H9 (cell line): ENCODE results near the gene PSMG2. TPM values are rescaled to one million over a fixed set of nuclear protein-coding genes. Genes with fewer than 3 reads are reported as not detected.

Experiments used
- DNase-seq: peaks from one replicate; pipeline ENCODE4 v3.0.0-alpha.2; 2017
- H2AFZ ChIP-seq: one replicate; pipeline ENCODE4 v1.6.1; 2013; ENCODE audit warnings: mild to moderate bottlenecking, low read length, control low read depth, moderate library complexity
- H2AK5ac ChIP-seq: 2 replicates; pipeline ENCODE4 v1.6.1; 2013; ENCODE audit warnings: low read length, control low read depth, mixed read lengths; ENCODE audit not compliant: insufficient read length
- H2BK120ac ChIP-seq: one replicate; pipeline ENCODE4 v1.6.1; 2013; ENCODE audit warnings: low read depth, mild to moderate bottlenecking, low read length, control low read depth, inconsistent platforms; ENCODE audit not compliant: poor library complexity, severe bottlenecking
- H2BK12ac ChIP-seq: 2 replicates; pipeline ENCODE4 v1.6.1; 2013; ENCODE audit warnings: low read length, control low read depth, mixed read lengths, low read depth; ENCODE audit not compliant: insufficient read length
- H2BK15ac ChIP-seq: 2 replicates; pipeline ENCODE4 v1.6.1; 2013; ENCODE audit warnings: low read depth, low read length, control low read depth
- H2BK20ac ChIP-seq: one replicate; pipeline ENCODE4 v1.6.1; 2013; ENCODE audit warnings: low read depth, mild to moderate bottlenecking, low read length, control low read depth, inconsistent platforms; ENCODE audit not compliant: poor library complexity, severe bottlenecking
- H2BK5ac ChIP-seq: 2 replicates; pipeline ENCODE4 v1.6.1; 2013; ENCODE audit warnings: low read length, control low read depth, mixed read lengths; ENCODE audit not compliant: insufficient read length
- H3K14ac ChIP-seq: 2 replicates; pipeline ENCODE4 v1.6.1; 2013; ENCODE audit warnings: low read length, control low read depth; ENCODE audit not compliant: insufficient read depth
- H3K18ac ChIP-seq: 2 replicates; pipeline ENCODE4 v1.6.1; 2013; ENCODE audit warnings: low read depth, mild to moderate bottlenecking, mixed read lengths, low read length, control low read depth; ENCODE audit not compliant: insufficient read length
- H3K23ac ChIP-seq: 2 replicates; pipeline ENCODE4 v1.6.1; 2013; ENCODE audit warnings: low read length, control low read depth, mixed read lengths, low read depth; ENCODE audit not compliant: insufficient read length
- H3K23me2 ChIP-seq: 2 replicates; pipeline ENCODE4 v1.6.1; 2013; ENCODE audit warnings: low read depth, mild to moderate bottlenecking, mixed read lengths, low read length, control low read depth; ENCODE audit not compliant: insufficient read length, poor library complexity, severe bottlenecking
- H3K27ac ChIP-seq: 2 replicates; pipeline ENCODE4 v1.5.1; 2013; ENCODE audit warnings: low read length, control low read depth, mixed read lengths, low read depth; ENCODE audit not compliant: insufficient read length
- H3K27me3 ChIP-seq: 2 replicates; pipeline ENCODE4 v1.6.1; 2013; ENCODE audit warnings: low read length, control low read depth, inconsistent platforms; ENCODE audit not compliant: insufficient read depth
- H3K4ac ChIP-seq: 2 replicates; pipeline ENCODE4 v1.6.1; 2013; ENCODE audit warnings: low read depth, mild to moderate bottlenecking, control low read depth, inconsistent platforms, low read length, moderate library complexity
- H3K4me1 ChIP-seq: 2 replicates; pipeline ENCODE4 v1.6.1; 2013; ENCODE audit warnings: low read length, control low read depth, inconsistent platforms; ENCODE audit not compliant: insufficient read depth
- H3K4me2 ChIP-seq: 2 replicates; pipeline ENCODE4 v1.6.1; 2013; ENCODE audit warnings: low read length, control low read depth, mixed read lengths; ENCODE audit not compliant: insufficient read length, insufficient read depth
- H3K56ac ChIP-seq: 2 replicates; pipeline ENCODE4 v1.6.1; 2013; ENCODE audit warnings: low read depth, mild to moderate bottlenecking, mixed read lengths, low read length, control low read depth; ENCODE audit not compliant: insufficient read length
- H3K79me1 ChIP-seq: 2 replicates; pipeline ENCODE4 v1.6.1; 2013; ENCODE audit warnings: low read depth, mild to moderate bottlenecking, moderate library complexity, low read length, control low read depth, inconsistent platforms; ENCODE audit not compliant: insufficient read depth, poor library complexity, severe bottlenecking
- H3K79me2 ChIP-seq: 2 replicates; pipeline ENCODE4 v1.6.1; 2013; ENCODE audit warnings: low read length, control low read depth, inconsistent platforms; ENCODE audit not compliant: insufficient read depth
- H3K9ac ChIP-seq: 2 replicates; pipeline ENCODE4 v1.6.1; 2013; ENCODE audit warnings: low read length, control low read depth, mixed read lengths; ENCODE audit not compliant: insufficient read length; ENCODE audit errors: extremely low read depth
- H3K9me3 ChIP-seq: one replicate; pipeline ENCODE4 v1.6.1; 2013; ENCODE audit warnings: low read depth, low read length, inconsistent platforms; ENCODE audit not compliant: control insufficient read depth
- H3T11ph ChIP-seq: one replicate; pipeline ENCODE4 v1.6.1; 2013; ENCODE audit warnings: mild to moderate bottlenecking, low read length, control low read depth, inconsistent platforms
- H4K20me1 ChIP-seq: one replicate; pipeline ENCODE4 v1.6.1; 2013; ENCODE audit not compliant: control insufficient read depth, insufficient read length, insufficient read depth
- H4K5ac ChIP-seq: 2 replicates; pipeline ENCODE4 v1.6.1; 2013; ENCODE audit warnings: low read depth, mild to moderate bottlenecking, mixed read lengths, low read length, control low read depth; ENCODE audit not compliant: insufficient read length
- H4K8ac ChIP-seq: replicated peaks from 2 replicates; pipeline ENCODE4 v1.6.1; 2013; ENCODE audit warnings: low read length, control low read depth, mixed read lengths, low read depth; ENCODE audit not compliant: insufficient read length
- H4K91ac ChIP-seq: 2 replicates; pipeline ENCODE4 v1.6.1; 2013; ENCODE audit warnings: low read depth, mild to moderate bottlenecking, moderate library complexity, mixed read lengths, low read length, control low read depth; ENCODE audit not compliant: insufficient read length
- H3K27ac Mint-ChIP-seq, 3 experiments: 2 replicates in 2 of 3; 3 replicates in 1 of 3; pipeline ENCODE4 v1.8.0; 2020 to 2021; ENCODE audit warnings: mixed read lengths in 3 of 3, mild to moderate bottlenecking in 1 of 3, moderate library complexity in 1 of 3
- H3K27me3 Mint-ChIP-seq: 2 replicates; pipeline ENCODE4 v1.8.0; 2021; ENCODE audit warnings: low read depth, mild to moderate bottlenecking, moderate library complexity, mixed read lengths
- H3K36me3 Mint-ChIP-seq, 3 experiments: 2 replicates in 2 of 3; 3 replicates in 1 of 3; pipeline ENCODE4 v1.8.0; 2020 to 2021; ENCODE audit warnings: low read depth in 3 of 3, mixed read lengths in 3 of 3; ENCODE audit not compliant: insufficient read depth in 1 of 3
- H3K4me1 Mint-ChIP-seq, 2 experiments: 2 replicates each; pipeline ENCODE4 v1.8.0; 2020; ENCODE audit warnings: mixed read lengths in 2 of 2
- H3K4me3 Mint-ChIP-seq, 2 experiments: 2 replicates in 1 of 2; 3 replicates in 1 of 2; pipeline ENCODE4 v1.8.0; 2020 to 2021; ENCODE audit warnings: mild to moderate bottlenecking in 2 of 2, mixed read lengths in 2 of 2, moderate library complexity in 1 of 2
- H3K9me3 Mint-ChIP-seq, 2 experiments: 2 replicates in 1 of 2; 3 replicates in 1 of 2; pipeline ENCODE4 v1.8.0; 2020; ENCODE audit warnings: mild to moderate bottlenecking in 2 of 2, mixed read lengths in 2 of 2, moderate library complexity in 1 of 2
- CTCF ChIP-seq: fragments of 200-600 bp; sonication (generic); conservative IDR thresholded peaks from 3 replicates; pipeline ENCODE4 v1.8.0; 2021; ENCODE audit warnings: antibody characterized with exemption, mild to moderate bottlenecking
- WGBS: extraction: QIAGEN DNeasy Blood & Tissue Kit; methylation state at CpG from one replicate; pipeline ENCODE4 v1.1.7; 2013; ENCODE audit warnings: missing lambda C conversion rate, low lambda C conversion rate, mixed read lengths; ENCODE audit not compliant: insufficient read length; ENCODE audit errors: extremely low coverage; 5-methylcytosine and 5-hydroxymethylcytosine counted together
- total RNA-seq: library from RNA; stranded (reverse); gene quantifications from 2 replicates; pipeline ENCODE4 v1.2.1, GENCODE V29; 2021

The PSMG2 gene
- total RNA-seq, 1 experiment from 2014 or later = 72.2 TPM

GRCh38 chr18:12774982-12775381 is 72.1 kb downstream of the PSMG2 start:
- H3K27me3 ChIP-seq = no peaks in the 10 kb centered on the region
- H3K4me1 ChIP-seq = no peaks in the 10 kb centered on the region; the same call in 1 of the 2 replicates
- H3K4me3 Mint-ChIP-seq = no peak overlapping the region
- no peak overlapping the region for H2BK20ac ChIP-seq
- H3K18ac ChIP-seq = no peak overlapping the region
- H3K27me3 Mint-ChIP-seq = no peaks in the 10 kb centered on the region
- H2AFZ ChIP-seq = no peak overlapping the region
- no peaks in the 10 kb centered on the region for H3K4me1 Mint-ChIP-seq
- no peak overlapping the region for H2BK12ac ChIP-seq
- no peak for TF ChIP-seq CTCF
- no peaks in the 10 kb centered on the region for H4K20me1 ChIP-seq
- no peak overlapping the region for H3T11ph ChIP-seq
- no peaks in the 10 kb centered on the region for H3K79me1 ChIP-seq
- peaks cover 0 to 5% of the 10 kb centered on the region in 2 experiments; a peak in 2 of 5 replicates for H3K9me3 Mint-ChIP-seq
- H3K4ac ChIP-seq = no peak overlapping the region
- no peak overlapping the region for H4K5ac ChIP-seq
- H3K36me3 Mint-ChIP-seq = no peaks in the 10 kb centered on the region; a peak in 1 of 7 replicates
- no peaks in the 10 kb centered on the region for H3K79me2 ChIP-seq
- no peak overlapping the region for H3K27ac ChIP-seq
- WGBS = no CpG with 5 or more reads among the region's 9 CpGs
- no peaks in the 10 kb centered on the region for H3K23me2 ChIP-seq
- no peak overlapping the region for H3K4me2 ChIP-seq
- no peak overlapping the region for H3K23ac ChIP-seq
- H3K14ac ChIP-seq = no peak overlapping the region
- H4K91ac ChIP-seq = no peak overlapping the region
- no peak overlapping the region for H2BK120ac ChIP-seq
- no peak overlapping the region for H2BK5ac ChIP-seq
- H3K9me3 ChIP-seq = no peaks in the 10 kb centered on the region
- H3K27ac Mint-ChIP-seq = no peak overlapping the region
- H2AK5ac ChIP-seq = no peak overlapping the region
- no peak for DNase-seq
- H2BK15ac ChIP-seq = no peak overlapping the region
- H3K9ac ChIP-seq = no peak overlapping the region
- H4K8ac ChIP-seq = no peak overlapping the region
- no peak overlapping the region for H3K56ac ChIP-seq

Other genes starting within 250 kb of the PSMG2 start
- 13.6 and 16.6 TPM in 2 replicates for gene SPIRE1, start 44.9 kb upstream of the PSMG2 start, total RNA-seq
- 18.6 and 19.3 TPM in 2 replicates for gene CEP76, start 319 bp upstream of the PSMG2 start, total RNA-seq
- 46.1 and 48.7 TPM in 2 replicates for gene PTPN2, start 181.2 kb downstream of the PSMG2 start, total RNA-seq
- 93.3 and 97.2 TPM in 2 replicates for gene SEH1L, start 245.0 kb downstream of the PSMG2 start, total RNA-seq